ENCODE results near the gene FIG4.

DNA sequence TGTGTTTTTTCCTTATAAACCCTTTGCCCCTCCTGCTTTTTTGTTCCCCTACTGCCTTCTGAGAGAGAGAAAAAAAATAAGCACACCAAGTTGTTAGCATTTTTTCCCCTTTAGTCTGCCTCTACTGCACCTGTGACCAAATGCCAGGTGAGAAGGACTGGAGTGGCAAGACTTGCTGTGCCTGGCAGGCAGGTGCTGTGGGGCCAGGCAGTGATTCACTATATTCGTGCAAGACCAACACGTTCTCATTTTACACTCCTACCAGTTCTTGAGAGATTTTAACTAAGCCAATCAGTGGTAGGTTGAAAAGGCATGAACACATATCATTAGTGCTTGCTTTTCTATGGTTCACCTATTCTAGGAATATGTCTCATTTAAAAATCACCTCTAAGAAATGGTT is 109.7 kb downstream of the FIG4 start:
- no peak for TF ChIP-seq MXI1 (IDR thresholded peaks at IDR 0.05; ENCODE audit: borderline replicate concordance, low read depth, low read length)
- TF ChIP-seq POLR2A (IDR thresholded peaks at IDR 0.05; ENCODE audit: low read depth, low read length) = no peak
- TF ChIP-seq, protein P1, sequence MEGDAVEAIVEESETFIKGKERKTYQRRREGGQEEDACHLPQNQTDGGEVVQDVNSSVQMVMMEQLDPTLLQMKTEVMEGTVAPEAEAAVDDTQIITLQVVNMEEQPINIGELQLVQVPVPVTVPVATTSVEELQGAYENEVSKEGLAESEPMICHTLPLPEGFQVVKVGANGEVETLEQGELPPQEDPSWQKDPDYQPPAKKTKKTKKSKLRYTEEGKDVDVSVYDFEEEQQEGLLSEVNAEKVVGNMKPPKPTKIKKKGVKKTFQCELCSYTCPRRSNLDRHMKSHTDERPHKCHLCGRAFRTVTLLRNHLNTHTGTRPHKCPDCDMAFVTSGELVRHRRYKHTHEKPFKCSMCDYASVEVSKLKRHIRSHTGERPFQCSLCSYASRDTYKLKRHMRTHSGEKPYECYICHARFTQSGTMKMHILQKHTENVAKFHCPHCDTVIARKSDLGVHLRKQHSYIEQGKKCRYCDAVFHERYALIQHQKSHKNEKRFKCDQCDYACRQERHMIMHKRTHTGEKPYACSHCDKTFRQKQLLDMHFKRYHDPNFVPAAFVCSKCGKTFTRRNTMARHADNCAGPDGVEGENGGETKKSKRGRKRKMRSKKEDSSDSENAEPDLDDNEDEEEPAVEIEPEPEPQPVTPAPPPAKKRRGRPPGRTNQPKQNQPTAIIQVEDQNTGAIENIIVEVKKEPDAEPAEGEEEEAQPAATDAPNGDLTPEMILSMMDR (conservative IDR thresholded peaks at IDR 0.05; ENCODE audit: low read depth, low read length) = no peak
- no peak for TF ChIP-seq RAD21 (IDR thresholded peaks at IDR 0.05; ENCODE audit: low read length)
- no peak for TF ChIP-seq MAFK (IDR thresholded peaks at IDR 0.05; ENCODE audit: low read depth, low read length)
- no peak for TF ChIP-seq BHLHE40 (IDR thresholded peaks at IDR 0.05; ENCODE audit: low read depth, low read length)
- no peak for TF ChIP-seq MAZ (IDR thresholded peaks at IDR 0.05; ENCODE audit: borderline replicate concordance, low read depth, low read length)
- TF ChIP-seq RCOR1 (IDR thresholded peaks at IDR 0.05; ENCODE audit: insufficient replicate concordance, low read length) = no peak
- TF ChIP-seq, protein P2, sequence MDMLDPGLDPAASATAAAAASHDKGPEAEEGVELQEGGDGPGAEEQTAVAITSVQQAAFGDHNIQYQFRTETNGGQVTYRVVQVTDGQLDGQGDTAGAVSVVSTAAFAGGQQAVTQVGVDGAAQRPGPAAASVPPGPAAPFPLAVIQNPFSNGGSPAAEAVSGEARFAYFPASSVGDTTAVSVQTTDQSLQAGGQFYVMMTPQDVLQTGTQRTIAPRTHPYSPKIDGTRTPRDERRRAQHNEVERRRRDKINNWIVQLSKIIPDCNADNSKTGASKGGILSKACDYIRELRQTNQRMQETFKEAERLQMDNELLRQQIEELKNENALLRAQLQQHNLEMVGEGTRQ (IDR thresholded peaks at IDR 0.05; ENCODE audit: low read depth, low read length) = no peak
